ENCODE measurements around the gene IDH1. TPM values are rescaled to one million over a fixed set of nuclear protein-coding genes. Genes with fewer than 3 reads are reported as not detected.
"Not testable (repeated sequence)": the region's sequence is repeated elsewhere in the genome, so short reads cannot be mapped to it uniquely, and the experiment has no call there.

Gene IDH1
- total RNA-seq, 1 experiment from 2014 or later: 66.9 TPM

- DNase-seq (ENCODE audit: low read depth): no peak
- in situ Hi-C loops (cut with HindIII; ENCODE audit: low pct_unique_long_range_greater_than_20kb, low sequenced_read_pairs): no loop called here
Observed at GRCh38 chr2:208235860-208236259, 19.0 kb downstream of the IDH1 start.

- in situ Hi-C loops (cut with HindIII; ENCODE audit: low pct_unique_long_range_greater_than_20kb, low sequenced_read_pairs): no loop called here
Observed at GRCh38 chr2:208234786-208235185, 20.1 kb downstream of the IDH1 start.

GRCh38 chr2:208228476-208228875 is 26.4 kb downstream of the IDH1 start:
- in situ Hi-C loops (cut with HindIII; ENCODE audit: low pct_unique_long_range_greater_than_20kb, low sequenced_read_pairs): no loop called here
- no peak for DNase-seq (ENCODE audit: low read depth)

More at GRCh38 chr2:208234786-208235185, 20.1 kb downstream of the IDH1 start:
- DNase-seq (ENCODE audit: low read depth): no peak

- in situ Hi-C loops (cut with HindIII; ENCODE audit: low pct_unique_long_range_greater_than_20kb, low sequenced_read_pairs): no loop called here
- no peak for DNase-seq (ENCODE audit: low read depth)
Observed at GRCh38 chr2:208227581-208228232, 27.2 kb downstream of the IDH1 start.

GRCh38 chr2:208224802-208225201 is 30.1 kb downstream of the IDH1 start:
- DNase-seq (ENCODE audit: low read depth): no peak
- in situ Hi-C loops (cut with HindIII; ENCODE audit: low pct_unique_long_range_greater_than_20kb, low sequenced_read_pairs): no loop called here

GRCh38 chr2:208222351-208222750 is 32.5 kb downstream of the IDH1 start:
- DNase-seq (ENCODE audit: low read depth): no peak
- in situ Hi-C loops (cut with HindIII; ENCODE audit: low pct_unique_long_range_greater_than_20kb, low sequenced_read_pairs): no loop called here

- DNase-seq (ENCODE audit: low read depth); in situ Hi-C loops (cut with HindIII; ENCODE audit: low pct_unique_long_range_greater_than_20kb, low sequenced_read_pairs): not testable (repeated sequence)
Observed at GRCh38 chr2:208221873-208222272, 33.0 kb downstream of the IDH1 start.

- in situ Hi-C loops (cut with HindIII; ENCODE audit: low pct_unique_long_range_greater_than_20kb, low sequenced_read_pairs): no loop called here
- no peak for DNase-seq (ENCODE audit: low read depth)
Observed at GRCh38 chr2:208210688-208211451, 44.0 kb downstream of the IDH1 start.

GRCh38 chr2:208208335-208209085 is 46.4 kb downstream of the IDH1 start:
- in situ Hi-C loops (cut with HindIII; ENCODE audit: low pct_unique_long_range_greater_than_20kb, low sequenced_read_pairs): no loop called here
- DNase-seq (ENCODE audit: low read depth): no peak

GRCh38 chr2:208207769-208208168 is 47.1 kb downstream of the IDH1 start:
- DNase-seq (ENCODE audit: low read depth): no peak
- in situ Hi-C loops (cut with HindIII; ENCODE audit: low pct_unique_long_range_greater_than_20kb, low sequenced_read_pairs): no loop called here

GRCh38 chr2:208204166-208204565 is 50.7 kb downstream of the IDH1 start:
- in situ Hi-C loops (cut with HindIII; ENCODE audit: low pct_unique_long_range_greater_than_20kb, low sequenced_read_pairs): no loop called here

GRCh38 chr2:208195531-208195930 is 59.3 kb downstream of the IDH1 start:
- in situ Hi-C loops (cut with HindIII; ENCODE audit: low pct_unique_long_range_greater_than_20kb, low sequenced_read_pairs): no loop called here
- DNase-seq (ENCODE audit: low read depth): no peak

More at GRCh38 chr2:208204166-208204565, 50.7 kb downstream of the IDH1 start:
- no peak for DNase-seq (ENCODE audit: low read depth)

- DNase-seq (ENCODE audit: low read depth): no peak
- in situ Hi-C loops (cut with HindIII; ENCODE audit: low pct_unique_long_range_greater_than_20kb, low sequenced_read_pairs): no loop called here
Observed at GRCh38 chr2:208192611-208193236, 62.1 kb downstream of the IDH1 start.

GRCh38 chr2:208189810-208190503 is 64.9 kb downstream of the IDH1 start, which contains the start of gene C2orf80:
Gene C2orf80, minus strand, starts transcription at chr2:208190030. Its CDS starts 3,044 bp downstream, at chr2:208186986.
- in situ Hi-C loops (cut with HindIII; ENCODE audit: low pct_unique_long_range_greater_than_20kb, low sequenced_read_pairs): no loop called here
- no peak for DNase-seq (ENCODE audit: low read depth)

GRCh38 chr2:208189069-208189809 is 65.6 kb downstream of the IDH1 start:
- in situ Hi-C loops (cut with HindIII; ENCODE audit: low pct_unique_long_range_greater_than_20kb, low sequenced_read_pairs): no loop called here
- no peak for DNase-seq (ENCODE audit: low read depth)

- no peak for DNase-seq (ENCODE audit: low read depth)
- in situ Hi-C loops (cut with HindIII; ENCODE audit: low pct_unique_long_range_greater_than_20kb, low sequenced_read_pairs): no loop called here
Observed at GRCh38 chr2:208186893-208187292, 68.0 kb downstream of the IDH1 start.

GRCh38 chr2:208186465-208186864 is 68.4 kb downstream of the IDH1 start:
- DNase-seq (ENCODE audit: low read depth): no peak
- in situ Hi-C loops (cut with HindIII; ENCODE audit: low pct_unique_long_range_greater_than_20kb, low sequenced_read_pairs): no loop called here
